Hypothalamus (tissue), 51 donors: ENCODE data around the gene RAD51C.
"Not testable (repeated sequence)": the region's sequence is repeated elsewhere in the genome, so short reads cannot be mapped to it uniquely, and the experiment has no call there.

Experiments
- DNase-seq, 51 donors: peaks; one replicate each; lab custom pipeline; 2025; lab: John Stamatoyannopoulos, UW

The RAD51C gene

DNA sequence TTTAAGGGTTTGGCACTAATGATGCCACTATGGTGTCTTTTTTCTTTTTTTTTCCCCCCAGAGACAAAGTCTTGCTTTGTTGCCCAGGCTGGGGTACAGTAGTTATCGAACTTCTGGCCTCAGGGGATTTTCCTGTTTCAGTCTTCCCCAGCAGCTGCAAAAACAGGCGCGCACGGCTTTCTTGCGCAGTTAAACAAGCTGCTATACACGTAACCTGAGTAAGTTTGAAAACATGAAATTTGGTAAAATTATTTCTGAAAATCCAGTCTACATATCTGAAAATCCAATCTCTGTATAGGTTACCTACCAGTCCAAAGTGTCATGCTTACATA, 12.4 kb upstream of the RAD51C start:
- DNase-seq: no peak

DNA sequence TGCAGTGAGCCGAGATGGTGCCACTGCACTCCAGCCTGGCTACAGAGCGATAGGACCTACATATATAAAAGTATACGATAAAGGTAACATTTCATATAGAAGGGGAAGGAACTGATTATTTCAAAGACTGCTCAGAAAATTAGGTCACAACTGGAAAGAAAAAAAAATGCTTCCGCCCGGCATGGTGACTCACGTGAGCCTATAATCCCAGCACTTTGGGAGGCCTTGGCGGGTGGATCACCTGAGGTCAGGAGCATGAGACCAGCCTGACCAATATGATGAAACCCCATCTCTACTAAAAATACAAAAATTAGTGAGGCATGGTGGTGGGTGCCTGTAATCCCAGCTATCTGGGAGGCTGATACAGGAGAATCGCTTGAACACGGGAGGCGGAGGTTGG, 8.4 kb upstream of the RAD51C start:
- DNase-seq: no peak

DNA sequence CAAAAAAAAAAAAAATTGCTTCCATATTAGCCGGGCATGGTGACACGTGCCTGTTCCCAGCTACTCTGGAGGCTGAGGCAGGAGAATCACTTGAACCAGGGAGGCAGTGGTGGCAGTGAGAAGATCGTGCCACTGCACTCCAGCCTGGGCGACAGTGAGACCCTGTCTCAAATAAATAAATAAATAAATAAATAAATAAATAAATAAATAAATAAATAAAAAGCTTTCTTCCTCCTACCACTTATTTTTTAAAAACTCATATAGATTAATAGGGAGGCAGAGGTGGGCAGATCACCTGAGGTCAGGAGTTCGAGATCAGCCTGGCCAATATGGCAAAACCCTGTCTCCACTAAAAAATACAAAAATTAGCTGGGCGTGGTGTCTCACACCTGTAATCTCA, 7.9 kb upstream of the RAD51C start:
- DNase-seq: not testable (repeated sequence)

- DNase-seq: no peak
Observed at GRCh38 chr17:58686980-58687379, 5.4 kb upstream of the RAD51C start.

- DNase-seq: no peak
Observed at GRCh38 chr17:58688521-58688920, 3.9 kb upstream of the RAD51C start.

GRCh38 chr17:58690033-58690432, 2.4 kb upstream of the RAD51C start:
- not testable (repeated sequence) for DNase-seq

- peak in 5 of 51 donors; percentile 1 to 40 (median 4) for DNase-seq
Observed at GRCh38 chr17:58691701-58692238, 632 bp upstream of the RAD51C start, which contains the start of gene TEX14. TEX14 (minus strand) TSS chr17:58692045; CDS start chr17:58652001, 40,044 bp downstream.

DNA sequence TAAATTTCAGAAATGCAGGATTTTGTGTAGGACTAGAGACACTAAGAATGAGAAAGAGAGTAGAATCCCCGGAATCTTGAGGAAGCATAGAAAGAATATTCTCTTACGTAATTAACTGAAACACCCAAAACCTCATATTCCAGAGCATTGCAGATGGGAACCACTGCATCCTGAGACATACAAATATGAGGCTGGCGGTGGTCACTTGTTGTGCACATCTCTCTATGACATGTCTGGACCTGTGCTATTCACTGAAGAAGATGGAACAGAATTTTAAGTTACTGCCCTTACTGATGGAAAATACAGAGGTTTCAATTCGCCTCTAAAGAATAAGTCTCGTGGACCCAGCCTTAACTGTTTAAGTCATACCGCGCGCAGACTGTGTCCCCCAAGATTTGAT, 806 bp downstream of the RAD51C start:
- no peak for DNase-seq

DNA sequence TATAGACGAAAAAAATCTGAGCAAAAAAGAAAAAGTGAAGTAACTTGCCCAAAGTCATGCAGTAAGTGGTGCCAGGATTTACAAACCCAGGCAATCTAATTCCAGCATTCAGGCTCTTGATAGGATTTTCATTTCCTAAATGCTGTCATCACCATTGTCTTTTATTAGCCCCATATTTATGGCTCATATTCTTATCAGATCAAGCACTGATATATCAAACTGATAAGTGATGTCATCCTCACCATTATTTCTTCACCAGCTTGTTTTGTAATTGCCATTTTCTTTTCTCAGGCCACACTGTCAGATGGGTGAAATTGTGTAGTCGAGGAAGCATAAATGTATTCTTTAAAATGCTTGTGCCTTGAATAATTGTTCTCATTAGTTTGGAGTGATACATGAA, 1.3 kb downstream of the RAD51C start:
- no peak for DNase-seq

DNA sequence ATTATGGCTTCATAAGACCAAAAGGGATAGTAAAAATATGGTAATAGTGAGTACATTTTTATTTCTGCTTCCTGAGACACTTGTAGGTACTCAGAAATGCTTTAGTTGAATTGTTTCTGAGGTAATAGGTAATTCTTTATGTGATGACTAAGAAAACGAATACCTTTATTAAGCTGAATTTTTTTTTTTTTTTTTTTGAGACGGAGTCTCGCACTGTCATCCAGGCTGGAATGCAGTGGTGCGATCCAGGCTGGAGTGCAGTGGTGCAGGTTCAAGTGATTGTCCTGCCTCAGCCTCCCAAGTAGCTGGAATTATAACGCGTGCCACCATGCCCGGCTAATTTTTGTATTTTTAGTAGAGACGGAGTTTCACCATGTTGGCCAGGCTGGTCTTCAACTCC, 1.9 kb downstream of the RAD51C start:
- no peak for DNase-seq

DNA sequence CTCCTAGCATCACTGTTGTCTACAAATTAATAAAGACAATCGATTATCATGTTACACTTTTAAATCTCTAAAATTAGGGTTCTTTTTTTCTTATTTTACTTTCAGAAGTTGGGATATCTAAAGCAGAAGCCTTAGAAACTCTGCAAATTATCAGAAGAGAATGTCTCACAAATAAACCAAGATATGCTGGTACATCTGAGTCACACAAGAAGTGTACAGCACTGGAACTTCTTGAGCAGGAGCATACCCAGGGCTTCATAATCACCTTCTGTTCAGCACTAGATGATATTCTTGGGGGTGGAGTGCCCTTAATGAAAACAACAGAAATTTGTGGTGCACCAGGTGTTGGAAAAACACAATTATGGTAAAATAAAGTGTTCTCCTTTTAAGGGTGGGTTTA, 2.4 kb downstream of the RAD51C start:
- no peak for DNase-seq

DNA sequence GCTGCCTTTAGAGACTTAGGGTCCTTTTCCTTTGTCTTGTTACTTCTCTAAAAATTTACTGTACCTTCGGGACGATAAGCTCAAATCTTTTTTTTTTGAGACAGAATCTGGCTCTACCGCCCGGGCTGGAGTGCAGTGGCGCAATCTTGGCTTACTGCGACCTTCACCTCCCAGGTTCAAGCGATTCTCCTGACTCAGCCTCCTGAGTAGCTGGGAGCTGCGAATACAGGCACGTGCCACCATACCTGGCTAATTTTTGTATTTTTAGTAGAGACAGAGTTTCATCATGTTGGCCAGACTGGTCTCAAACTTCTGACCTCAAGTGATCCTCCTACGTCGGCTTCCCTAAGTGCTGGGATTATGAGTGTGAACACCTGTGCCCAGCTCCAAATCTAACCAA, 7.4 kb downstream of the RAD51C start:
- no peak for DNase-seq

- no peak for DNase-seq
Observed at GRCh38 chr17:58702045-58702476, 9.7 kb downstream of the RAD51C start.

GRCh38 chr17:58702708-58703107, 10.3 kb downstream of the RAD51C start:
- DNase-seq: no peak

DNA sequence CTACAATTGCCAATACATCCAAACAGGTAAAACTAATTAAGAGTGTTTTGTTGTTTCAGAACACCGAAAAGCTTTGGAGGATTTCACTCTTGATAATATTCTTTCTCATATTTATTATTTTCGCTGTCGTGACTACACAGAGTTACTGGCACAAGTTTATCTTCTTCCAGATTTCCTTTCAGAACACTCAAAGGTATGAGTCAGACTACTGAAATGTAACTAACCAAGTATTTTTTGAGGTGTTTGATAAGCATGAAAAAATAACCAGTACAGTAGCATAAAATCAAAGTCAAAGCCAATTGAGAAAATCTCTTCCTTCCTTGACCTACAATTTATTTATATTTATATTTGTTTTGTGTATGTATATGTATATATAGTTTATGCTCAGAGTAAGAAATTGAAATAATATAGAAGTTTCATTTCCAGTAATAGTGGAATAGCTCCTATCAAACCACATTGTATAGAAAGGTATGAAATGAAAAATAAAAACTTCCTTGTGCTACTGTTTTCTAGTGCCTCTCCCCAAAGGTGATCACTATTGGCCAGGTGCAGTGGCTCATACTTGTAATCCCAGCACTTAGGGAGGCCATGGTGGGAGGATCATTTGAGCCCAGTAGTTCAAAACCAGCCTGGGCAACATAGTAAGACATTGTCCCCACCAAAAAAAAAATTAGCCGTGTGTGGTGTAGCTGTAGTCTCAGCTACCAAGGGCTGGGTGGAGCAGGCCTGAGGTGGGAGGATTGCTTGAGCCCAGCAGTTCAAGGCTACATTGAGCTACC, 10.9 kb downstream of the RAD51C start:
- no peak for DNase-seq

DNA sequence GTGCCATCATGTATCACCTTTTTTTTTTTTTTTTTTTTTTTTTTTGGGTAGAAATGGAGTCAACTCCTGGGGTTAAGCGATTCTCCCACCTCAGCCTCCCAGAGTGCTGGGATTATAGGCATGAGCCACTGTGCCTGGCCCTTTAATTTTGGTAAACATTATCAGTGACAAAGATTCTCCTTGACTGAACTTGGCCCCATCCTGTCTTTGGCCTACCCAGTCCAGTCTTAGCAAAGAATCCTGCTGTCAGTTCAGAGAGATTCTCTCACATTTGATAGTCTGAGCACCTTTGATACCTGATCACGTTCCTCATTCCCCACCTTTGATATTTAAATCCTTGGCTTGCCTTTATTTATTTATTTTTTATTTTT, 11.5 kb downstream of the RAD51C start:
- no peak for DNase-seq

DNA sequence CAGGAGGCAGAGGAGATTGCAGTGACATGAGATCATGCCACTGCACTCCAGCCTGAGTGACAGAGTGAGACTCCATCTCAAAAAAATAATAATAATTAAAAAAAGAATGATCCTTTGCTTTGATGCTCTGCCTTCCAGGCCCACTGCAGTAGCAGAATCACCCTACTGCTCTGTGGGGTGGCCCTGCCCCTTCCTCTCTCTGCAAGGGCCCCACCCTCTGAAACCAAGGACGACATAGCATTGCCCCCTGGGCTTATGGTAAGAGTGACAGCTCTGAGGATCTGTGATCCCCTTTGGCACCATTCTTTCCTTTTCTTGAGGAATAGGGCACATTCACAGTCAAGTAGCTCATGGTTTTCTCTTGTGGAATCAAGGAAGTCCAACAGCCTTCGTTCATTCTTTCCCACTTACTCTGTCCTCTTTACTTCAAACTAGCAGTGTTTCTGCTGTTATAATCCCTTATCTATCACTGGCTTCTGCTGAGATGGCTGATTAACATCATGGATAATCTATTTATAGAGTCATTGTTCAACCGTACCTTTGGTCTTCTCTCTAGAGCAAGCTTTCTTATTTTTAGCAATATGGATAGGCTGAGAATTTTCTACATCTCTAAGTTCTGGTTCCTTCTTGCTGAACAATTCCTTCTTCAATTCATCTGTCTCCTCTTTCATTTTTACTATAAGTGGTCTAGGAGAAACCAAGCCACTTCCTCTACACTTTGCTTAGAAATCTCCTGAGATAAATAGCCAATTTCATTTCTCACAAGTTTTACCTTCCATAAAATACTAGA, 14.1 kb downstream of the RAD51C start:
- no peak for DNase-seq

GRCh38 chr17:58710948-58711552, 18.6 kb downstream of the RAD51C start:
- peak in 5 of 51 donors; percentile 2 to 40 (median 9) for DNase-seq

DNA sequence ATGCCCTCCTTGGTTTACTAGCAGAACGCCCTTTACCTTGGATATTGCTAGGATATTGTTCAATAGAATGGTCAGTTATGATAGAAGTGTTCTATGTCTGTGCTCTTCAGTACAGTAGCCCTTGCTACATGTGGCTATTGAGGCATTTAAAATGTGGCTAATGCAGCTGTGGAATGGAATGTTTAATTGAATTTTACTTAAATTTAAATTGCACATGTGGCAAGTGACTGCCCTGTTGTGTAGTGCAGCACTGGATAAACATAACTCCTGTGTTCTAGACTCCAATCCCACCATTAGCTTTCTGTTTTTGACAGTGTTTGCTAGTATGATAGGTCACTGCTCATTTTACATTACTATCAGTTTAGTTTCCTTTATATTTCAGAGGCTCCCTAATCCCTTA, 29.9 kb downstream of the RAD51C start:
- no peak for DNase-seq

DNA sequence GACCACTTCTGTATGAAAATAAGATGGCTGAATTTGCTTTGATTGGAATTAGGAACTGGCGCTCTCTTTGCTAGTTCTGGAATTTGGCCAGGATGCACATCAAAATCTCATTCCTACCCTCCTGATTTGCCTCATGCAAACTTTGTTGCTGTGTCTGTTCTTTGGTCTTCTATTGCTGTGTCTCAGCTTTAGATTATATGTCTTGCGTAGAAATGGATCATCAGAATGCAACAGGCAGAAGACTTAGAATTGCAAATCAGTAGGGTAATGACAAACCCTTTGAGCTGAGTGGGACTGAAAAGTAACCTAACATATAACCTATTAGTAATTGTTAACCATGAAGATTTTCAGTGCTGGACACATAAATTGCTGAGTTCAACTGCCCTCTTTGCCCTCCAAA, 30.3 kb downstream of the RAD51C start:
- DNase-seq: no peak

DNA sequence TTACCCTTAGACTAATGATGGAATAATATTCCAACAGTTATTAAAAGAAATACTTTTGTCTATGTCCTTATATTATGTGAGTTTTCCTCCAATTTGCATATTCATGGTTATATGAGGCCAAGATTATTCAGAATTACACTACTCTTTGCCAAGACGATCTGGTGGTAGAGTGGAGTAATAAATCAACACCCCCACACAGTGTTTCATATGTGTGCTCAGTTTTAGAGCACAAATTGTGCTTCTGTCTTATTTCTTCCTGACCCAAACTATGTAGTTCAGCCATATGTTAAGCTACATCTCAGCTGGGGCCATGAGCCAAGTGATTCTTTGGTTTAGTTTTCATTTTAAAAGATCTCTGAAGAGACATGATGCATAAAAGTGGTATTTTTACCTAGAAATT, 36.4 kb downstream of the RAD51C start:
- DNase-seq: no peak
